T1000 (cell line): ENCODE measurements around the gene ING5.
"Not testable (repeated sequence)": the region's sequence is repeated elsewhere in the genome, so short reads cannot be mapped to it uniquely, and the experiment has no call there.

ENCODE experiments used
- DNase-seq: peaks from one replicate; lab custom pipeline; 2025; ENCODE audit warnings: mixed read lengths; lab: John Stamatoyannopoulos, UW

Gene ING5

DNA sequence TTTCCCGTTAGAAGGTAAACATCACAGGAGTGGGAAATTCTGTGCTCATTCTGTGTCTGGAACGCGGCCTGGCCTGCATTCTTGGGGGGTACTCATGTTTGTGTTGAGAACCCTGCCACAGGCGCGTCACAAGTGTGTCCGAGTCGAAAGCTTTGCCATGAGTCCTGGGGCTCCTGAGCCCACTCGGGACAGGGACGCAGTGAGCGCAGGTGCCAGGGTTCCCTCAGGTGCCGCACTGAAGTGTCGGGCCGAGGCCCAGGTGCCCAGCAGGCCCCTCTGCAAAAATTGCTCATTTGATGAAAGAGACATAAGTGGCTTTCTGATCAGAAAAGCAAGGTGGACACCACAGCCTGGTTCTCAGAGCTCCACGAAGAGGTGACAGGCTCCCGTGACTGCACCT lies 37.3 kb downstream of the ING5 start:
- DNase-seq, result no peak

DNA sequence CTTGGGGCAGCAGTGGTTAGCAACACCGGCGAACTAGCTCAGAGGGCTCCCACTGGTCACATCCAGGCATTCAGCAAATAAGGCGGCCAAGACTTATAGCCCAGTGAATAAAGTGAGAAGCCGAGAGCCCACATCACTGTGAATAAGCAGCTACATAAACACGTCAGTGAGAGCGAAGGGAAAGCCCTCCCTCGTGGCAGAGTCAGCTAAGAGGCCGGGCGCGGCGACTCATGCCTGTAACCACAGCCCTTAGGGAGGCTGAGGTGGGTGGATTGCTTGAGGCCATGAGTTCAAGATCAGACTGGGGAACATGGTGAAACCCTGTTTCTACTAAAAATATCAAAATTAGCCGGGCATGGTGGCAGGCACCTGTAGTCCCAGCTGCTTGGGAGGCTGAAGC lies 37.8 kb downstream of the ING5 start:
- DNase-seq, result peak; percentile 9

- DNase-seq, result no peak
These were observed 39.2 kb downstream of the ING5 start for GRCh38 chr2:241741016-241741415.

DNA sequence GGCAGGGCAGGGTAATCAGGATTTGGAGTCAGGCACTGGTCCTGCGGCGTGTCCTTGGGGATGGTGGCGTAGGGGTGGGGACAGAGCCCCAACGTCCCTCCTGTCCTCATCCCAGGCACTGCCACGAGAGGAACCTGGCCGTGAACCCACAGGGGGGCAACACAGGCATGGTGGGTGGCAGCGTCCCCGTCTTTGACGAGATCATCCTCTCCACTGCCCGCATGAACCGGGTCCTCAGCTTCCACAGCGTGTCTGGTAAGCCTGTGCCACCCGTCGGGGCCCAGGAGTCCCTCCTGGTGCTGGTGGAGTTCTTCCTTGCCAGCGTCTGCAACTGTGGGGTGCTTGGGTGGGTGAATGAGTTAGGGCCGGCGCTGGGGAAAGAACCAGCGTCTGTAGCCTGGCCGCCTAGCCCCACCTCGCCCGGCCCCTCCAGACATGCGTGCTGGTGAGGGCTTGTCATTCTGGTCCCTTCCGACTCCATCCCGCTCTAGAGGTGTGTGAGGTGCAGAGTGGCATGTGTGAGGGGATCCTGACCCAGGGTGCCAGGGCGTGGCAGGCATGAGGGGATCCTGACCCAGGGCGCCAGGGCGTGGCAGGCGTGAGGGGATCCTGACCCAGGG lies 40.6 kb downstream of the ING5 start:
- no peak for DNase-seq

GRCh38 chr2:241743008-241743407 lies 41.2 kb downstream of the ING5 start:
- DNase-seq, result not testable (repeated sequence)

DNA sequence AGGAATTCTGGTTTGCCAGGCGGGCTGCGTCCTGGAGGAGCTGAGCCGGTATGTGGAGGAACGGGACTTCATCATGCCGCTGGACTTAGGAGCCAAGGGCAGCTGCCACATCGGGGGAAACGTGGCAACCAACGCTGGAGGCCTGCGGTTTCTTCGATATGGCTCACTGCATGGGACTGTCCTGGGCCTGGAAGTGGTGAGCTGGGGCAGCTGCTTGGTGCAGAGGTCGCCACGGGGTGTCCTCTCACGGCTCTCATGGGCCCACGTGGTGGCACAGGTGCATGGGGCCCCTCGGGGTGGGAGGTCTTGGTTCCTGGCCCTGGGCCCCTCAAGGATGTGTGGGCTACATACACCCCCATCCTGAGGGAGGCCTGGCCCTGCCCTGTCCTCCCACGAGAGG lies 41.8 kb downstream of the ING5 start:
- DNase-seq, result no peak

GRCh38 chr2:241744028-241744754 lies 42.4 kb downstream of the ING5 start:
- no peak for DNase-seq

GRCh38 chr2:241745276-241745675 lies 43.4 kb downstream of the ING5 start:
- DNase-seq, result no peak

- DNase-seq, result no peak
These were observed 44.2 kb downstream of the ING5 start for GRCh38 chr2:241746084-241746483.

- no peak for DNase-seq
These were observed 46.8 kb downstream of the ING5 start for GRCh38 chr2:241748468-241749256.

- no peak for DNase-seq
These were observed 48.4 kb downstream of the ING5 start for GRCh38 chr2:241750076-241750840.

- DNase-seq, result no peak
These were observed 49.3 kb downstream of the ING5 start for GRCh38 chr2:241751152-241751551.

- no peak for DNase-seq
These were observed 49.9 kb downstream of the ING5 start for GRCh38 chr2:241751776-241752175.

DNA sequence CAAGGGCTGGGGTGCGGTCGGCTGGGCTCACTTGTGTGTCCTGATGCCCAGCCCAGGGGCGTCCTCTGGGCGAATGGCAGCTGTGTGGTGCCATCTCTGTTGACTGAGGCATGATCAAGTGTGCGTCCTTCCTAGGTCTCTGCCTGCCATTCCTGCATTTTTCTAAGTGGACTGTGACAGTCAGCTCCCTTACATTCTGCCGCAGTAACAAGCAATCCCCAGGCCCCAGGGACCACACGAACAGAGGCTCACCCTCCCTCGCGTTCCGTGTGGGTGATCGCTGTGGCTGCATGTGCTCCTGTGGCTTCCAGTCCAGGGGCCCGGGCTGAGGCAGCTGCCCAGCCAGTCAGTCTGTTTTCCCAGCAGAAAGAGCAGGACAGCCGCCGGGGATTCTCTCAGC lies 50.4 kb downstream of the ING5 start:
- DNase-seq, result no peak

- no peak for DNase-seq
These were observed 50.9 kb downstream of the ING5 start for GRCh38 chr2:241752689-241753276.

DNA sequence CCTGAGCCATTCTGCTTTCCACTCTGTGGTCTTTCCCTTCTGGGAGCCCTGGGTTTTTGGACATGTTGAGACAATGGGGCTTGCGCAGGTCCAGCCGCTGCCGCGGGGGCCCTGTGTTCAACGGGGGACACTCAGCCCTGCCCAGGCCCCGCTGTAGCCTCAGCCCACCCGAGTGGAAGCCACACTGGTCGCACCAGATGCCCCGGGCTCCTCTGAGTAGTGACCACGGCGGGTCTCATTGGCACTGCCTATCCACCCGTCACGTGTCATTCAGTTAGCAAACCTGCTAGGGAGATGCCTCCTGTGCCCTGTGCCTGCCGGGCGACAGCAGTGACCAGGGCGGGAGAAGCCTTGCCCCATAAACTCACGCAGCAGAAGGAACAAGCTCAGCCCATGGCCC lies 51.7 kb downstream of the ING5 start:
- no peak for DNase-seq

GRCh38 chr2:241754042-241754441 lies 52.2 kb downstream of the ING5 start:
- DNase-seq, result no peak

DNA sequence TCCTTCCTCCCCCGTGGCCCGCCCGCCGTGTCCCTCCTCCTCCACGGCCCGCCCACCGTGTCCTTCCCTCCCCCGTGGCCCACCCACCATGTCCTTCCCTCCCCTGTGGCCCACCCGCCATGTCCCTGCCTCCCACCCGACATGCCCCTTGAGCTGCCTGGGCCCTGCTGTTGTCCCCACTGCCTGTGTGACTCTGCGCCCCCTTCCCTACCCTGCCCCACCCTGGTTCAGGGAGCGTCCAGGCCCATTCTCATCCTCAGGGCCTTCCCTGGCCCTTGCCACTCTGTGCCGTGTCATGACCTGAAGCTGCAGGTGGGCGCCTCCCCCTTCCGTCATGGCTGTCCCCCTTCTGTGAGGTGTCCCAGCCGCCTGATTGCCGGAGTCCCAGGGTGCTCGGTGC lies 53.3 kb downstream of the ING5 start:
- no peak for DNase-seq

DNA sequence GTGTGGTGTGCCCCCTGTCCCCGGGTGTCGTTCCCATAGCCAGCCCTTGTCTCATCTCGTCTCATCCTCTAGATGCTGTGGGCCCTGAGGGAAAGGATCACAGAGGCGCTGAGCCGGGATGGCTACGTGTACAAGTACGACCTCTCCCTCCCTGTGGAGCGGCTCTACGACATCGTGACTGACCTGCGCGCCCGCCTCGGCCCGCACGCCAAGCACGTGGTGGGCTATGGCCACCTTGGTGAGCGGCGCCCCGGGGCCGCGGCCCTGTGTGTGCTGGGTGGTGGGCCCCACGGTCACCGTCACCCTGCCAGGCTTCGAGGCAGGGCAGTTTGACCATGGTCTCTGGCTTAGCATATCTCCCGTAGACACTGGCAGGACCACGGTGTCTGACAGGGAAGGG lies 53.9 kb downstream of the ING5 start:
- DNase-seq, result no peak

DNA sequence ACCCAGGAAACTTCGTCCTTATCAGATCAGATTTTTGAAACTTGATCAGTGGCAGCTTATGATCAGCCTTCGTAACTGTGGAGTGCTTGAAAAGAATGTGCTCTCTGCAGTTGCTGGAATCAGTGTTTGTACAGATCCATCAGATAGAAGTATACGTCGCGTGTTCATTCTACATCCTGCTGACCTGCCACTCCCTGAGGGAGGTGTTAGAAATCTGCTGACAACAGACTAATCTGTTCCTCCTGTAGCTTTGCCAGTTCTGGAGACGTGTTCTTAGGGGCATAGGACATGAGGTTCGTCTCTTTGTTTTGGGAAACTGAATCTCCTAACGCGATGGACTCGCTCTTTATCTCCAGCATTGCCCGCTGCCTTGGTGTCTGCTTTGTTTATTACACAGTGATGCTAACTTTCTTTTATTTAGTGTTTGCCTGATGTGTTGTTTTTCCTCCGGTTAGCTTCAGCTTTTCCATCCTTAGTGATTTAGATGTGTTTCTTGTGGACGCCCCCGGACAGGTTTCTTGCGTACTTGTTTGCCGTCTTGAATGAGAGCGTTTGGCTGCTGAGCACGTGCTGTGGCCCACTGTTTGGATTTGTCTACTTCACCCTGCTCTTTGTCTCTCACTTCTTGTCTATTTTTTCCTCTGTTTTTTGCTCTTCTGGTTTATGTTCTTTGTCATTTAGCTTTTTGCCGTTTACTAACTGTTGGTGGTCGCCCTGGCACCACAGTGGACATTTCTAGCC lies 57.4 kb downstream of the ING5 start:
- DNase-seq, result no peak

DNA sequence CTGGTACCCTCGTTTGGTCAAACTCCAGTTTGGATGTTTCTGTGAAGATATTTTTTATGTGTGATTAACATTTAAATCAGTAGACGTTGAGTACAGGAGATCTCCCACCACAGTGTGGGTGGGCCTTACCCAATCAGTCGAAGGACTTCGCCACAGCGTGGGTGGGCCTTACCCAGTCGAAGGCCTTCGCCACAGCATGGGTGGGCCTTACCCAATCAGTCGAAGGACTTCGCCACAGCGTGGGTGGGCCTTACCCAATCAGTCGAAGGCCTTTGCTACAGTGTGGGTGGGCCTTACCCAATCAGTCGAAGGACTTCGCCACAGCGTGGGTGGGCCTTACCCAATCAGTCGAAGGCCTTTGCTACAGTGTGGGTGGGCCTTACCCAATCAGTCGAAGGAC lies 58.1 kb downstream of the ING5 start:
- DNase-seq, result not testable (repeated sequence)
